Putamen (tissue), 1 donor: ENCODE measurements around the gene PPFIA1.

Experiments
- DNase-seq: peaks from one replicate; pipeline ENCODE4 v3.0.0-alpha.2; 2016; ENCODE audit warnings: low spot score

The PPFIA1 gene

GRCh38 chr11:70414341-70415100 lies 144.0 kb downstream of the PPFIA1 start:
- no peak for DNase-seq

- no peak for DNase-seq
These were observed 144.7 kb downstream of the PPFIA1 start for GRCh38 chr11:70415191-70415590.

GRCh38 chr11:70415642-70416395 lies 145.3 kb downstream of the PPFIA1 start:
- DNase-seq, result no peak

GRCh38 chr11:70416881-70417280 lies 146.4 kb downstream of the PPFIA1 start:
- no peak for DNase-seq

- no peak for DNase-seq
These were observed 147.6 kb downstream of the PPFIA1 start for GRCh38 chr11:70418130-70418529.

- no peak for DNase-seq
These were observed 149.0 kb downstream of the PPFIA1 start for GRCh38 chr11:70419307-70420007.

- DNase-seq, result no peak
These were observed 149.5 kb downstream of the PPFIA1 start for GRCh38 chr11:70420008-70420464.

- DNase-seq, result no peak
These were observed 150.0 kb downstream of the PPFIA1 start for GRCh38 chr11:70420496-70420895.

- no peak for DNase-seq
These were observed 150.6 kb downstream of the PPFIA1 start for GRCh38 chr11:70421123-70421522.

GRCh38 chr11:70422692-70423522 lies 152.4 kb downstream of the PPFIA1 start:
- DNase-seq, result no peak

- DNase-seq, result no peak
These were observed 153.3 kb downstream of the PPFIA1 start for GRCh38 chr11:70423523-70424505.

GRCh38 chr11:70424765-70425344 lies 154.4 kb downstream of the PPFIA1 start:
- DNase-seq, result no peak

GRCh38 chr11:70427436-70427835 lies 156.9 kb downstream of the PPFIA1 start:
- no peak for DNase-seq

- no peak for DNase-seq
These were observed 158.4 kb downstream of the PPFIA1 start for GRCh38 chr11:70428701-70429427.

GRCh38 chr11:70429428-70429705 lies 158.9 kb downstream of the PPFIA1 start:
- no peak for DNase-seq

GRCh38 chr11:70429724-70430521 lies 159.4 kb downstream of the PPFIA1 start:
- no peak for DNase-seq

- no peak for DNase-seq
These were observed 160.4 kb downstream of the PPFIA1 start for GRCh38 chr11:70430671-70431574.

GRCh38 chr11:70431611-70432010 lies 161.1 kb downstream of the PPFIA1 start:
- no peak for DNase-seq
